Mucosa of stomach (tissue), 1 donor: Measurements from ENCODE around the gene NEURL1.

Experiments used
- H3K27me3 ChIP-seq: one replicate; pipeline ENCODE4 v1.7.0; 2013; ENCODE audit warnings: mild to moderate bottlenecking, low read length; ENCODE audit not compliant: control insufficient read depth, insufficient read depth
- H3K36me3 ChIP-seq: one replicate; pipeline ENCODE4 v1.7.0; 2013; ENCODE audit warnings: low read length; ENCODE audit not compliant: control insufficient read depth, insufficient read depth
- H3K4me1 ChIP-seq: one replicate; pipeline ENCODE4 v1.7.0; 2013; ENCODE audit warnings: mild to moderate bottlenecking, low read length; ENCODE audit not compliant: control insufficient read depth, insufficient read depth
- H3K4me3 ChIP-seq: one replicate; pipeline ENCODE4 v1.7.0; 2013; ENCODE audit warnings: low read length
- H3K9ac ChIP-seq: one replicate; pipeline ENCODE4 v1.7.0; 2013; ENCODE audit warnings: mild to moderate bottlenecking, low read length, moderate library complexity
- H3K9me3 ChIP-seq: one replicate; pipeline ENCODE4 v1.7.0; 2013; ENCODE audit warnings: mild to moderate bottlenecking, low read length, moderate library complexity; ENCODE audit not compliant: control insufficient read depth
- donor health status: Pancreatic carcinoma.

NEURL1 gene

DNA sequence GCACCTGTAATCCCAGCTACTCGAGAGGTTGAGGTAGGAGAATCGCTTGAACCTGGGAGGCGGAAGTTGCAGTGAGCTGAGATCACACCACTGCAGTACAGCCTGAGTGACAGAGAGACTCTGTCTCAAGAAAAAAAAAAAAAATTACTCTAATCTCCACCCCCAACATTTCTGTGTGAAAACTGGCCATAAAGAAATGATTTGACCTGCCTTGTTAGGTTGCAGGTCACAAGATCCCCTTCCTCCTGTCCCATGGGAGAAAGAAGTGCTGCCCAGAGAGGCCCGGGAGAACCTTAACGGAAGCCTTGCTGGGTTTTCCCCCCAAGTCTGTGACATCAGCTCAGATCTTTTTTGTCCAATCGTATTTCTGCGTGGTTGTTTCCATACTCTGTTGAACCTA is 26.1 kb upstream of the NEURL1 start:
- Histone ChIP-seq H3K9ac (no peak overlapping the region), H3K4me1 (peaks cover 10% of the 10 kb centered on the region), H3K27me3 (no peaks in the 10 kb centered on the region), H3K4me3 (no peak overlapping the region), H3K9me3 (no peaks in the 10 kb centered on the region), H3K36me3 (no peaks in the 10 kb centered on the region)

DNA sequence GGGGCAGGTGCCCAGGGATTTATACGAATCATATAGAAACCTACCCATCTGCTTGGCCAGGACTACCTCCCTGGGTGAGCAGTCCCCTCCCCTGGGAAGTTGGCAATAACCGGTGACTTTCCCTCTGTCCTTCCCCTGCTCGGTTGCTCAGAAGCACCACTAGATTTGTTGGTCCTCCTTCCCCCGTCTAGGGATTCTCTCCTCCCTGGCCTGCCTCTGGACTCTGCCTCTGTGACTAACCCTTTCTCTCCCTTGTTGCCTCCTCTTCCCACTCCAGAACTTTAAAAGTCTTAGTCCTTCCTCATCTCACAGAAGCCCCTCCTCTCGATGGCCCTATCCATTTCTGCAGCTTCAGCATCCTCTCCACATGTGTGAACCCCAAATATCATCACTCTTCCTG is 24.3 kb upstream of the NEURL1 start:
- Histone ChIP-seq H3K36me3 (no peaks in the 10 kb centered on the region), H3K4me1 (peaks cover 10% of the 10 kb centered on the region), H3K9me3 (no peaks in the 10 kb centered on the region), H3K9ac (no peak overlapping the region), H3K4me3 (no peak overlapping the region), H3K27me3 (no peaks in the 10 kb centered on the region)

DNA sequence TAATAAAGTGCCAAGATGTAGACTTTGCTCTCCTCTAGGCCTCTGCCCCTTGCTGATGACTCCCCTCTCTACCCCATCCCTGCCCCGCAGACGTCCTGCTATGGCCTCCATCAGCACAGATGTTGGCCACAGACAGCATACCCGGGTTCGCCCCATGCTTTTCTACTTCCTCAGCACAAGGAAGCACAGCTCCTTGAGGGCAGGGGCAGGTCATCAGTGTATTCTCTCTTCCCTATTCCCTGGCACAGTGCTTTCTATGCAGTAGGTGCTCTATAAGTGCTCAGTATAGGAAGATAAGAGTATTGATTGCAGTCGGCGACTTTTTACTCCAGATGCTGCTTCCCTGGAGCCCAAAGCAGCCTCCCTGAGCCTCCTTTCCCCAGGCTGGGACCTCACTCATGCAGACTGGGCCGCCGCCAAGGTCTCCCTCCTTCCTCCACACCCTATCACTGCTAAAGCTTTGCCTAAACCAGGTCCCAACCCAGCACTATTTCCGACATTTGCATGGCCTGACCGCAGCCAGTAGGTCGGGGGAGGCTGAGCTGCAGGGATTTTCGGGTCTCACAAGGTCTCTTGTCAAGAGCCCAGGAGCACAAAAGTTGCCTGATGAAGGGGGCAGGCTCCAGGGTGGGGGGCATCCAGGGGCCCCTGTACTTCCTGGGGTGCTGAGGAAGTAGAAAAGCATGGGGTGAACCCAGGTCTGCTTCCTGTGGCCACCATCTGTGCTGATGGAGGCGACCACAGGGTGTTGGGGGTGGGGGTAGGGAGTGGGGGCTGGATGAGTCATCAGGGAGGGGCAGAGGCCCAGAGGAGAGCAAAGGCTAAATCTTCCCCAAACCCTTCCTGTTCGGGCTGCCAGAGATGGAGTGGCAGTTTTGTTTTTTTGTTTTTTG is 22.5 kb upstream of the NEURL1 start:
- Histone ChIP-seq H3K4me3 (no peak overlapping the region), H3K9ac (no peak overlapping the region), H3K36me3 (no peaks in the 10 kb centered on the region), H3K4me1 (peaks cover 10% of the 10 kb centered on the region), H3K27me3 (no peaks in the 10 kb centered on the region), H3K9me3 (no peaks in the 10 kb centered on the region)

- Histone ChIP-seq H3K9me3 (no peaks in the 10 kb centered on the region), H3K4me3 (no peak overlapping the region), H3K4me1 (peaks cover 10% of the 10 kb centered on the region), H3K36me3 (no peaks in the 10 kb centered on the region), H3K27me3 (no peaks in the 10 kb centered on the region), H3K9ac (no peak overlapping the region)
Measured at GRCh38 chr10:103472005-103472404, 21.5 kb upstream of the NEURL1 start.

DNA sequence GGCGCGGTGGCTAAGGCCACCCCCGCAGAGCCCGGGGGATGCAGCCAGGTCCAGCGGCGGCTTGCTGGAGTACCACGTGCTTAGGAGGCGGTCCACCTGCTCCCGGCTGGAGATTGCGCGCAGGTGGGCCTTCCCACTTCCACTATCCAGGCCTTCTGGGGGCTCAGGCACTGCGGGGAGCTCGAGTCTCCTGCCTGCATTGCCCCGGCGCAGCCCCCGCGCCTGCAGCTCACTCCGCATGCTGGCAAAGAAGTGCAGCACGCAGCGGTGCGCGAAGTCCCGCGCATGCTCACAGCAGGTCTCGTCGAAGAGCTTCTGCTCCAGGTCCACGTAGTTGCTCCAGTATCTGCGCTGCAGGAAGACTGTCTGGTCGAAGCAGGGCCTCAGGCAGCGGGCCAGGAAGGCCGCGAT is 20.2 kb upstream of the NEURL1 start:
- Histone ChIP-seq H3K9me3 (no peaks in the 10 kb centered on the region), H3K9ac (no peak overlapping the region), H3K4me3 (no peak overlapping the region), H3K36me3 (no peaks in the 10 kb centered on the region), H3K4me1 (peaks cover 10% of the 10 kb centered on the region), H3K27me3 (no peaks in the 10 kb centered on the region)

DNA sequence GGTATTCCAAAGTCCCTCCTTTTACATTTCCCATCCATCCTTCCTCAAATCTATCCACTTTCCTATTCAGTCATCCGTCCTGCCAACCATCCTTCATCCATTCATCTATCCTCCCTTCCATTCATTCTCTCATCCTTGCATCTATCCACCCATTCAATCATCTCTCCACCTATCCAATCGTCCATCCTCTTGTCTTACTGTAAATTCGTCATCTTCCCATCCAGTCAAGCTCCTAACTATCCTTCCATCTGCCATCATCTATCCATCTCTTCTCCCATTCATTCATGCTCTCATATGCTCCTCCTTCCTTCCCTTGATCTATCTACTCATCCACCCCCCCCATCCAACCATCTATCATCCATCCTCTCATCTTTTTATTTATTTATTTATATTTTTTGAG is 19.4 kb upstream of the NEURL1 start:
- Histone ChIP-seq H3K9me3 (no peaks in the 10 kb centered on the region), H3K27me3 (no peaks in the 10 kb centered on the region), H3K9ac (no peak overlapping the region), H3K36me3 (no peaks in the 10 kb centered on the region), H3K4me1 (peaks cover 14% of the 10 kb centered on the region), H3K4me3 (no peak overlapping the region)

DNA sequence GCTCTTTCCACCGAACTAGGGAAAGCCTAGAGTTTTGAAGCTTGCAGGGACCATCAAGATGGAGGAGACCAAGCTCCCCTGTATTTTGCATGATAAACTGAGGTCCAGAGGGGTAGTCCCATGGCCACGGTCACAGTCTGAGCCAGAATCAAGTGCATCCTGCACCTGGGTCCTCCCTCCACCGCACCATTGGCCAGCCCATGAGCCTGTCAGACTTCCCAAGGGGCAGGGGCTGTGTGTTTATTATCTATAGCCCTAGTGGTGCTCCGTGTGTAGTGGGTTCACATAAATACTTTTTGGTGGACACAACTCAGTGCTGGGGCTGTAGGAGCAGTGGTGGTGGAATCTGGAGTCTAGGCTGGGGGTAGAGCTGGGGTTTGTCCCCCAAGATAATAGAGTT is 18.1 kb upstream of the NEURL1 start:
- Histone ChIP-seq H3K36me3 (no peaks in the 10 kb centered on the region), H3K4me3 (no peak overlapping the region), H3K27me3 (no peaks in the 10 kb centered on the region), H3K9ac (no peak overlapping the region), H3K4me1 (peaks cover 19% of the 10 kb centered on the region), H3K9me3 (no peaks in the 10 kb centered on the region)

GRCh38 chr10:103476046-103476768 is 17.3 kb upstream of the NEURL1 start:
- Histone ChIP-seq H3K4me1 (peaks cover 14% of the 10 kb centered on the region), H3K36me3 (no peaks in the 10 kb centered on the region), H3K27me3 (no peaks in the 10 kb centered on the region), H3K4me3 (no peak overlapping the region), H3K9me3 (no peaks in the 10 kb centered on the region), H3K9ac (no peak overlapping the region)

DNA sequence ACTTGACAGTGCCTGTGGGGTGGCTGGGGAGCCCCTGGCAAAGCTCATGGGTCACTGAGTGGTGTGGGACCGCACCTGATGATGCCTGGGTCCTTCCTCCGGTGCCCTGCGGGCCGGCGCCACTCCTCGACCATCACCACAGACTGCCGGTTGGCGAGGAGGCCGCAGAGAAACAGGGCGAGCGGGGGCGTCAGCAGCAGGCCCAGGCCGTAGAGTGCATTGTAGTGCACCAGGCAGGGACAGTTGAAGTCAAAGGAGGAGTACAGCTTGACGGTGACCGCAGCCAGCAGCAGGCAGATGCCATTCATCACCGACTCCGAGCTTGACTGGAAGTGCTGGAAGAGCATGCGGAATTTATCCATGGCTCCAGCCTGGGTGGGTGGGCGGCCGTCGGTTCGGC is 14.8 kb upstream of the NEURL1 start:
- H3K4me3 ChIP-seq, result no peak overlapping the region
- H3K9me3 ChIP-seq, result no peaks in the 10 kb centered on the region
- peaks cover 9% of the 10 kb centered on the region for H3K4me1 ChIP-seq
- H3K36me3 ChIP-seq, result no peaks in the 10 kb centered on the region
- H3K9ac ChIP-seq, result no peak overlapping the region
- H3K27me3 ChIP-seq, result no peaks in the 10 kb centered on the region

DNA sequence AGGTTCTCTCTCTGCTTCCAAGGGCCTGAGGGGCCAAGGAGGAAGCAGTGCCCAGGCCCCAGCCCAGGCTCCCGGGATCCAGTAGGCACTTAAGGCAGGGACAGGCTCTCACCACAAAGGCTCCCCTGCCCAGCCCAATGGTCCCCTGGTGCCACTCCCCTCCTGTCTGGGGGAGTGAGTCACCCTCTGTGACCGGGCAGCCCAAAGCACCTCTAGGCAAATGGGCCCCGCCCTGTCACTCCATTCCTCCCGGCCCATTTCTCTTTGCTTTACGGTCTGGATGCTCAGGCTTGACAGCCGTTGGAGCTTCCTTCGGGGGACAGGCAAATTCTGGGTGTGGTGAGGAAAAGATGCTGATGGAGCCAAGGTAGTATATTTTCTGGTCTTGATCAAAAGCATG is 14.4 kb upstream of the NEURL1 start, which contains the start of gene CALHM3:
CALHM3 (minus strand) TSS at position 106 of the 400 bp plus-strand sequence. CDS start 208 bp downstream, outside the sequence.
- Histone ChIP-seq H3K4me3 (no peak within 1 kb of the TSS), H3K36me3 (no peaks in the 10 kb centered on the region), H3K4me1 (peaks cover 9% of the 10 kb centered on the region), H3K27me3 (no peaks in the 10 kb centered on the region), H3K9me3 (no peaks in the 10 kb centered on the region), H3K9ac (no peak within 1 kb of the TSS)

DNA sequence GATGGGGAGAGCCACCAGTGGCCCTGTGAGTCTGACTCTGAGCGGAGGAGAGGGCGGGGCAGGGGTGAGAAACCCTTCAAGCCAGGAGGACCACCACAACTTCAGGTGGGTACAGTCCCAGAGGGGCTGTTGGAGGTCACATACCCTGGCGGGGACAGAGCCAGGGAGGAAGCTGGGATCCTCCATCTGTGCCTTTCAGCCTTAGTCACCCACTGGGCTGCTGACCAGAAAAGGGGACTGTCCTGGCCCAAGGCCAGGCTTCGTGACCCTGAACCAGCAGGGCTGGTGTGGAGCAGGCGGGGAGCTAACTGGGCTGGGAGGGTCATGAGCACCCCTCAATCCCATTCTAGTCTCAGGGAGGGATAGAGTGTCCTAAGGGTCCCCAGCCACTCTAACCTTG is 13.0 kb upstream of the NEURL1 start:
- no peak overlapping the region for H3K4me3 ChIP-seq
- no peaks in the 10 kb centered on the region for H3K9me3 ChIP-seq
- no peak overlapping the region for H3K9ac ChIP-seq

DNA sequence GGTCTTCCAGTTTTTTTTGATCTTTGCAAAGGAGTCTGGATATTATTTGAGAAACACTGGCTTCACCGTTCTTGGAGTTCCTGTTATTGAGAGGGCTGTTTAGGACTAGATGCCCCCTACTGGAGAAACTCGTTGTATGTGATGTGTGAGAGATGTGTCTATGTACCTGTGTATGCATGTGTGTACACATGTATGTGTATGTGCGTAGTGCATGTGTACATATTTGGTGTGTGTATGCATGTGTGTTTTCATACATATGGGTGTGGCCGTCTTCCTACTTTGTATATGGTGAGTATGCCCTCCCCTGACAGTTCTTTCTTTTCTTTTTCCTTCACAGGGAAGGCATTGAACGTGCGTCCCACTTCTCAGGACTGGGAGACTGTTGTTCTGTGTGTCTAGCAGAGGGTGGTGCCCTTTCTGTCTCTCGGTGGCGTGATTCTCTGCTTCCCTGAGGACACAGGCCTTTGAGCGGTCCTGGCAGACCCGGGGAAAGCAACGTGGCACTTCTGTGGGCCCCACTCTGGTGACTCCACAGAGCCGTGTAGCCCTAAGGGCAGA is 11.5 kb upstream of the NEURL1 start:
- Histone ChIP-seq H3K36me3 (no peaks in the 10 kb centered on the region), H3K9ac (no peak overlapping the region), H3K4me3 (no peak overlapping the region), H3K9me3 (no peaks in the 10 kb centered on the region), H3K4me1 (peaks cover 9% of the 10 kb centered on the region), H3K27me3 (no peaks in the 10 kb centered on the region)

More for the DNA sequence above, 13.0 kb upstream of the NEURL1 start:
- H3K27me3 ChIP-seq, result no peaks in the 10 kb centered on the region
- no peaks in the 10 kb centered on the region for H3K36me3 ChIP-seq
- H3K4me1 ChIP-seq, result peaks cover 9% of the 10 kb centered on the region
